HTERT RPE-1 (cell line): ENCODE results near the gene USP35.
"Not testable (repeated sequence)": the region's sequence is repeated elsewhere in the genome, so short reads cannot be mapped to it uniquely, and the experiment has no call there.

Experiments
- in situ Hi-C: fragments of 300-500 bp; cut with MboI; formaldehyde crosslinking; loops from 4 replicates; pipeline ENCODE4 v1.14.3; 2020; ENCODE audit warnings: low sequenced_read_pairs

The USP35 gene

GRCh38 chr11:78216021-78216420 lies 27.3 kb downstream of the USP35 start:
- in situ Hi-C loops: no loop called here

GRCh38 chr11:78216571-78217287 lies 28.0 kb downstream of the USP35 start:
- in situ Hi-C loops: no loop called here

GRCh38 chr11:78217650-78218541 lies 29.2 kb downstream of the USP35 start:
- in situ Hi-C loops: no loop called here

GRCh38 chr11:78218707-78219492 lies 30.2 kb downstream of the USP35 start:
- in situ Hi-C loops: no loop called here

GRCh38 chr11:78219493-78220217 lies 30.9 kb downstream of the USP35 start:
- in situ Hi-C loops: no loop called here

GRCh38 chr11:78220218-78221157 lies 31.8 kb downstream of the USP35 start:
- in situ Hi-C loops: no loop called here

- in situ Hi-C loops: no loop called here
Measured at GRCh38 chr11:78221396-78222315, 32.9 kb downstream of the USP35 start.

- in situ Hi-C loops: not testable (repeated sequence)
Measured at GRCh38 chr11:78222726-78223125, 34.0 kb downstream of the USP35 start.

- in situ Hi-C loops: no loop called here
Measured at GRCh38 chr11:78223320-78223954, 34.7 kb downstream of the USP35 start.

GRCh38 chr11:78224506-78224905 lies 35.8 kb downstream of the USP35 start:
- in situ Hi-C loops: no loop called here

GRCh38 chr11:78224906-78225420 lies 36.2 kb downstream of the USP35 start:
- in situ Hi-C loops: no loop called here

- in situ Hi-C loops: no loop called here
Measured at GRCh38 chr11:78226684-78227680, 38.3 kb downstream of the USP35 start.

GRCh38 chr11:78227921-78228320 lies 39.2 kb downstream of the USP35 start:
- in situ Hi-C loops: no loop called here

- in situ Hi-C loops: no loop called here
Measured at GRCh38 chr11:78228467-78228866, 39.7 kb downstream of the USP35 start.

- in situ Hi-C loops: no loop called here
Measured at GRCh38 chr11:78229106-78229505, 40.4 kb downstream of the USP35 start.

GRCh38 chr11:78230161-78230877 lies 41.6 kb downstream of the USP35 start:
- in situ Hi-C loops: no loop called here
